Stimulated activated CD8-positive, alpha-beta memory T cell treated with anti-CD3 and anti-CD28 coated beads, Interleukin-15, amount 100 ng/mL, for 4 hours (primary cell): ENCODE results near the gene GLT1D1.
"Not testable (repeated sequence)": the region's sequence is repeated elsewhere in the genome, so short reads cannot be mapped to it uniquely, and the experiment has no call there.

Experiments
- DNase-seq, 2 donors: peaks; one replicate each; pipeline ENCODE4 v3.0.0-alpha.2; 2020; ENCODE audit warnings: low read depth in 2 of 2

Gene GLT1D1

GRCh38 chr12:128820723-128821432 is 32.4 kb upstream of the GLT1D1 start:
- DNase-seq, result no peak

- no peak for DNase-seq
Observed at GRCh38 chr12:128823216-128823915, 29.9 kb upstream of the GLT1D1 start.

- peak; percentile 85 to 89 for DNase-seq
Observed at GRCh38 chr12:128823916-128824839, 29.1 kb upstream of the GLT1D1 start, which contains the start of gene SLC15A4. Gene SLC15A4 (minus strand): TSS chr12:128823958. CDS start chr12:128823943, 15 bp downstream.

- DNase-seq, result no peak
Observed at GRCh38 chr12:128825835-128826234, 27.4 kb upstream of the GLT1D1 start.

GRCh38 chr12:128827724-128828123 is 25.6 kb upstream of the GLT1D1 start:
- no peak for DNase-seq

- no peak for DNase-seq
Observed at GRCh38 chr12:128829861-128830504, 23.3 kb upstream of the GLT1D1 start.

GRCh38 chr12:128830505-128830893 is 22.8 kb upstream of the GLT1D1 start:
- no peak for DNase-seq

- no peak for DNase-seq
Observed at GRCh38 chr12:128833418-128833817, 19.9 kb upstream of the GLT1D1 start.

GRCh38 chr12:128839885-128840284 is 13.4 kb upstream of the GLT1D1 start:
- DNase-seq, result not testable (repeated sequence)

GRCh38 chr12:128840862-128841468 is 12.3 kb upstream of the GLT1D1 start:
- DNase-seq, result no peak

- DNase-seq, result no peak
Observed at GRCh38 chr12:128842579-128842978, 10.7 kb upstream of the GLT1D1 start.

GRCh38 chr12:128843538-128843937 is 9.7 kb upstream of the GLT1D1 start:
- no peak for DNase-seq

- no peak for DNase-seq
Observed at GRCh38 chr12:128844031-128844635, 9.1 kb upstream of the GLT1D1 start.

- DNase-seq, result not testable (repeated sequence)
Observed at GRCh38 chr12:128846671-128847070, 6.6 kb upstream of the GLT1D1 start.

GRCh38 chr12:128848371-128848770 is 4.9 kb upstream of the GLT1D1 start:
- DNase-seq, result no peak

GRCh38 chr12:128849806-128850205 is 3.5 kb upstream of the GLT1D1 start:
- not testable (repeated sequence) for DNase-seq

GRCh38 chr12:128850400-128850799 is 2.9 kb upstream of the GLT1D1 start:
- no peak for DNase-seq

GRCh38 chr12:128851429-128851828 is 1.8 kb upstream of the GLT1D1 start:
- not testable (repeated sequence) for DNase-seq

- no peak for DNase-seq
Observed at GRCh38 chr12:128852026-128852698, 1.1 kb upstream of the GLT1D1 start.

GRCh38 chr12:128853600-128854197 is 421 bp downstream of the GLT1D1 start:
- no peak for DNase-seq
